Ascending aorta (tissue), 2 donors: ENCODE results near the gene LUZP2. TPM values are rescaled to one million over a fixed set of nuclear protein-coding genes. Genes with fewer than 3 reads are reported as not detected.

Experiments used
- DNase-seq, 2 donors: peaks; one replicate each; pipeline ENCODE4 v3.0.0-alpha.2; 2019; ENCODE audit warnings: low spot score in 2 of 2
- H3K27ac ChIP-seq, 2 donors: fragments of 200-600 bp; sonication (generic); one replicate each; pipeline ENCODE4 v1.5.1; 2016 to 2017; ENCODE audit warnings: mild to moderate bottlenecking in 1 of 2
- H3K27me3 ChIP-seq: fragments of 200-600 bp; sonication (generic); one replicate; pipeline ENCODE4 v1.5.1; 2017
- H3K36me3 ChIP-seq, 2 donors: fragments of 200-600 bp; sonication (generic); one replicate each; pipeline ENCODE4 v1.5.1; 2016
- H3K4me1 ChIP-seq, 2 donors: fragments of 200-600 bp; sonication (generic); one replicate each; pipeline ENCODE4 v1.5.1; 2016 to 2017; ENCODE audit warnings: mild to moderate bottlenecking in 1 of 2
- H3K4me3 ChIP-seq, 2 donors: fragments of 200-600 bp; sonication (generic); one replicate each; pipeline ENCODE4 v1.5.1; 2016 to 2017; ENCODE audit warnings: mild to moderate bottlenecking in 1 of 2
- H3K9me3 ChIP-seq, 2 donors: fragments of 200-600 bp; sonication (generic); one replicate each; pipeline ENCODE4 v1.5.1; 2016
- intact Hi-C: fragments of 100-400 bp; cut with DNase I; formaldehyde crosslinking; loops from one replicate; pipeline ENCODE4 v1.15.1; 2023
- total RNA-seq: library from RNA; depleted of rRNA; stranded (reverse); fragments of >200 nt; gene quantifications from one replicate; pipeline ENCODE4 v1.1.0, GENCODE V29; 2016
- TF ChIP-seq, protein P1 (sequence below), 3 experiments: fragments of 200-600 bp in 2 of 3; fragments of 450-650 bp in 1 of 3; sonication (generic) in 2 of 3; IDR thresholded peaks; one replicate each; pipeline ENCODE4 v1.5.1; 2016 to 2019; ENCODE audit warnings: antibody characterized with exemption in 3 of 3, mild to moderate bottlenecking in 1 of 3, moderate library complexity in 1 of 3

LUZP2 gene
- total RNA-seq, 1 donor from 2014 or later: 0.11 TPM

GRCh38 chr11:24781288-24781687, 284.4 kb downstream of the LUZP2 start:
- Histone ChIP-seq H3K9me3 (no peaks in the 10 kb centered on the region), H3K36me3 (no peaks in the 10 kb centered on the region), H3K4me1 (no peaks in the 10 kb centered on the region), H3K4me3 (no peak overlapping the region), H3K27me3 (no peaks in the 10 kb centered on the region), H3K27ac (no peak overlapping the region)
- DNase-seq: no peak
- TF ChIP-seq, protein P1, sequence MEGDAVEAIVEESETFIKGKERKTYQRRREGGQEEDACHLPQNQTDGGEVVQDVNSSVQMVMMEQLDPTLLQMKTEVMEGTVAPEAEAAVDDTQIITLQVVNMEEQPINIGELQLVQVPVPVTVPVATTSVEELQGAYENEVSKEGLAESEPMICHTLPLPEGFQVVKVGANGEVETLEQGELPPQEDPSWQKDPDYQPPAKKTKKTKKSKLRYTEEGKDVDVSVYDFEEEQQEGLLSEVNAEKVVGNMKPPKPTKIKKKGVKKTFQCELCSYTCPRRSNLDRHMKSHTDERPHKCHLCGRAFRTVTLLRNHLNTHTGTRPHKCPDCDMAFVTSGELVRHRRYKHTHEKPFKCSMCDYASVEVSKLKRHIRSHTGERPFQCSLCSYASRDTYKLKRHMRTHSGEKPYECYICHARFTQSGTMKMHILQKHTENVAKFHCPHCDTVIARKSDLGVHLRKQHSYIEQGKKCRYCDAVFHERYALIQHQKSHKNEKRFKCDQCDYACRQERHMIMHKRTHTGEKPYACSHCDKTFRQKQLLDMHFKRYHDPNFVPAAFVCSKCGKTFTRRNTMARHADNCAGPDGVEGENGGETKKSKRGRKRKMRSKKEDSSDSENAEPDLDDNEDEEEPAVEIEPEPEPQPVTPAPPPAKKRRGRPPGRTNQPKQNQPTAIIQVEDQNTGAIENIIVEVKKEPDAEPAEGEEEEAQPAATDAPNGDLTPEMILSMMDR (IDR thresholded peaks at IDR 0.05): no peak
- intact Hi-C loops: no loop called here

- H3K36me3 ChIP-seq: no peaks in the 10 kb centered on the region
- intact Hi-C loops: no loop called here
- no peaks in the 10 kb centered on the region for H3K4me1 ChIP-seq
- H3K9me3 ChIP-seq: no peaks in the 10 kb centered on the region
- DNase-seq: no peak
- no peaks in the 10 kb centered on the region for H3K27me3 ChIP-seq
- H3K4me3 ChIP-seq: no peak overlapping the region
- H3K27ac ChIP-seq: no peak overlapping the region
- TF ChIP-seq, protein P1 (IDR thresholded peaks at IDR 0.05): no peak
Observed at GRCh38 chr11:24793479-24793878, 296.6 kb downstream of the LUZP2 start.

DNA sequence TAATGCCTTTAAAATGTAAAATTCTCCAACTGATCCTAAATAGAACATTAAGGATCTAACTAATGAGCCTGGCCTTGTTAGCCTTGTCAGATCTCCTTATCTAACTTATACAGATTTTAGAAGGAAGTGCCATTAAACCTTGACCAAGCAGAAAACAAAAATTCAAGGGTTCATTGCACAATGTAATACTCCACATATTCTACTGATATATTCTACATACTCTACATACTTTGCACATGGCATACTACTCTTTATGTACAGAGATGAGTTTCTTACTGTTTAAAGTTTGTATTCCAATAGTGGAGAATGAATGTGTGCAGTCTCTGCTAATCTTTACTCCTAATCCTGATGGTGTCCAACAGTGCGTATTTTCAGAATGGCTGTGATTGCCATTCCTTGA, 297.2 kb downstream of the LUZP2 start:
- no peak overlapping the region for H3K4me3 ChIP-seq
- H3K36me3 ChIP-seq: no peaks in the 10 kb centered on the region
- TF ChIP-seq, protein P1 (IDR thresholded peaks at IDR 0.05): no peak
- no peak for DNase-seq
- H3K4me1 ChIP-seq: no peaks in the 10 kb centered on the region
- H3K9me3 ChIP-seq: no peaks in the 10 kb centered on the region
- no peaks in the 10 kb centered on the region for H3K27me3 ChIP-seq
- no peak overlapping the region for H3K27ac ChIP-seq
- intact Hi-C loops: no loop called here

GRCh38 chr11:24805671-24806070, 308.8 kb downstream of the LUZP2 start:
- H3K4me1 ChIP-seq: no peaks in the 10 kb centered on the region
- H3K36me3 ChIP-seq: no peaks in the 10 kb centered on the region
- intact Hi-C loops: no loop called here
- H3K9me3 ChIP-seq: no peaks in the 10 kb centered on the region
- no peak overlapping the region for H3K27ac ChIP-seq
- DNase-seq: no peak
- TF ChIP-seq, protein P1 (IDR thresholded peaks at IDR 0.05): no peak
- H3K27me3 ChIP-seq: no peaks in the 10 kb centered on the region
- no peak overlapping the region for H3K4me3 ChIP-seq

DNA sequence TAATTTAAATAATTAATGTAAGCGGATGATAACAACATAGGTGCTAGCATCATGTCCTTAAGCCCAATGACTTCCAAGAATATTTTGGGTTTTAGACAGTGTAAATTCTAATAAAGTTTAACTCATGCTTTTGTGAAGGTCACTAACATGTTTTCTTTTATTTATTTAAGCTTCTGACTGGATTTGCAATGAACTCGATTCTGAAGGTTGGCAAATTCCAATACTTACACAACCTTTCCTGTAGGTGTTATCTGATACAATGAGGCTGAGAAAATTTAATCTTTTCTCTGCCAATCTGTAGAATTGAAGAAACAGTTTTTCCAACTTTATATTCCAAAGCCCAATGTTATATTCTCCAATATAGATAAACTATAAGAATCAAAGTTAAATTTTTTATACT, 311.3 kb downstream of the LUZP2 start:
- TF ChIP-seq, protein P1 (IDR thresholded peaks at IDR 0.05): no peak
- no peak for DNase-seq
- intact Hi-C loops: no loop called here
- Histone ChIP-seq H3K4me3 (no peak overlapping the region), H3K36me3 (no peaks in the 10 kb centered on the region), H3K27me3 (no peaks in the 10 kb centered on the region), H3K9me3 (no peaks in the 10 kb centered on the region), H3K4me1 (no peaks in the 10 kb centered on the region), H3K27ac (no peak overlapping the region)

DNA sequence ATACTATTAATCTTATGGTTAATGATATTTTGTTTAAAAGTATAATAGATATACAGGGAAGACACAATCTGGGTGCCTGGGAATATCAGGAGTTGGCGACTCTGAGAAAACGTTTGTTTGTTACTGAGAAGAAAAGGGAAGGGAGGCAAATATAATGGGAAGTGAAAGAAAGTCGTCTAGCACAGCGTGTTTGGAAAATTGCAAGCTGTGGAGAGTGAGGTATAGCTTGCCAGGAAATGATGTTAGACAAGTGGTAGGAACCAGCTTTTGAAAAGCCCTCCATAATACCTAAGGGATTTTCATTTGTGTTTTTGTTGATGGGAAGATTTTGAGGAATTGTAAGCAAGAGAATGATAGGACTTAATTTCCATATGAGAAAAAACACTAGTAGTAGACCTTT, 322.2 kb downstream of the LUZP2 start:
- DNase-seq: no peak
- TF ChIP-seq, protein P1 (IDR thresholded peaks at IDR 0.05): no peak
- Histone ChIP-seq H3K27ac (no peak overlapping the region), H3K9me3 (no peaks in the 10 kb centered on the region), H3K36me3 (no peaks in the 10 kb centered on the region), H3K4me3 (no peak overlapping the region), H3K27me3 (no peaks in the 10 kb centered on the region), H3K4me1 (no peaks in the 10 kb centered on the region)
- intact Hi-C loops: no loop called here
